Esophagus muscularis mucosa (tissue), 3 donors: ENCODE data around the gene SPAG16.

Experiments
- CTCF ChIP-seq, 3 experiments: fragments of 200-600 bp in 2 of 3; fragments of 450-650 bp in 1 of 3; sonication (generic) in 2 of 3; IDR thresholded peaks; one replicate each; pipeline ENCODE4 v1.5.1; 2017 to 2019; ENCODE audit warnings: antibody characterized with exemption in 3 of 3, mild to moderate bottlenecking in 2 of 3, moderate library complexity in 1 of 3
- POLR2A ChIP-seq: fragments of 450-650 bp; IDR thresholded peaks from one replicate; pipeline ENCODE4 v1.6.1; 2017; ENCODE audit warnings: antibody characterized with exemption, moderate library complexity, mild to moderate bottlenecking, low read depth
- POLR2AphosphoS5 ChIP-seq, 2 donors: sonication (generic); formaldehyde crosslinking; IDR thresholded peaks; one replicate each; pipeline ENCODE4 v1.6.1; 2017; ENCODE audit warnings: antibody characterized with exemption in 2 of 2

GRCh38 chr2:213261715-213262114 is 22.5 kb upstream of the SPAG16 start:
- no peak for TF ChIP-seq CTCF (IDR thresholded peaks at IDR 0.05)
- no peak for TF ChIP-seq POLR2AphosphoS5 (IDR thresholded peaks at IDR 0.05)
- TF ChIP-seq POLR2A: no peak
